WTC11 (cell line): ENCODE measurements around the gene MAB21L4. TPM values are rescaled to one million over a fixed set of nuclear protein-coding genes. Genes with fewer than 3 reads are reported as not detected.

Experiments used
- ATAC-seq: fragments of 200-7000 bp; cut with Tn5 transposase; 2 replicates; pipeline ENCODE4 v1.10.0; 2021; ENCODE audit warnings: mild to moderate bottlenecking, moderate library complexity
- CTCF ChIA-PET: fragments of 300-600 bp; sonication (Branson Sonifier 250); formaldehyde crosslinking; loops from one replicate; lab custom pipeline; 2021; ENCODE audit warnings: antibody characterized with exemption; lab: Charles Lee
- POLR2A ChIA-PET: fragments of 350-600 bp; sonication (Branson Sonifier 250); formaldehyde crosslinking; loops from one replicate; lab custom pipeline; 2021; ENCODE audit warnings: antibody characterized with exemption; lab: Charles Lee
- DNase-seq: peaks from one replicate; pipeline ENCODE4 v3.0.0; 2021; ENCODE audit warnings: low spot score
- H3K27ac Mint-ChIP-seq: 2 replicates; pipeline ENCODE4 v1.8.0; 2021; ENCODE audit warnings: mixed read lengths
- H3K27me3 Mint-ChIP-seq: 2 replicates; pipeline ENCODE4 v1.8.0; 2021; ENCODE audit warnings: low read depth, mild to moderate bottlenecking, moderate library complexity, mixed read lengths
- H3K36me3 Mint-ChIP-seq: 2 replicates; pipeline ENCODE4 v1.8.0; 2021; ENCODE audit warnings: mixed read lengths
- H3K4me1 Mint-ChIP-seq: 2 replicates; pipeline ENCODE4 v1.8.0; 2022; ENCODE audit warnings: mixed read lengths
- H3K4me3 Mint-ChIP-seq: 2 replicates; pipeline ENCODE4 v1.8.0; 2021; ENCODE audit warnings: mild to moderate bottlenecking, moderate library complexity, mixed read lengths
- H3K9me3 Mint-ChIP-seq: 2 replicates; pipeline ENCODE4 v1.8.0; 2021; ENCODE audit warnings: mixed read lengths
- CREM ChIP-seq: sonication (generic); formaldehyde crosslinking; IDR thresholded peaks from 2 replicates; pipeline ENCODE4 v1.8.1; 2022; ENCODE audit warnings: mild to moderate bottlenecking, missing genetic modification reagents, moderate library complexity
- EMX1 ChIP-seq: fragments of 250-450 bp; sonication (Bioruptor Pico); IDR thresholded peaks from 2 replicates; pipeline ENCODE4 v1.8.0; 2021; ENCODE audit warnings: mild to moderate bottlenecking
- ESRRA ChIP-seq: sonication (generic); formaldehyde crosslinking; IDR thresholded peaks from 2 replicates; pipeline ENCODE4 v1.8.1; 2022; ENCODE audit warnings: mild to moderate bottlenecking, missing genetic modification reagents, borderline replicate concordance
- ETV6 ChIP-seq: sonication (generic); formaldehyde crosslinking; IDR thresholded peaks from 2 replicates; pipeline ENCODE4 v1.8.1; 2022; ENCODE audit warnings: mild to moderate bottlenecking, missing genetic modification reagents
- FOXJ3 ChIP-seq: sonication (generic); formaldehyde crosslinking; IDR thresholded peaks from 2 replicates; pipeline ENCODE4 v1.9.0; 2021; ENCODE audit warnings: missing genetic modification reagents, mild to moderate bottlenecking, borderline replicate concordance
- GABPB1 ChIP-seq: sonication (generic); formaldehyde crosslinking; IDR thresholded peaks from 2 replicates; pipeline ENCODE4 v1.8.1; 2023; ENCODE audit warnings: mild to moderate bottlenecking, missing genetic modification reagents
- HMGA2 ChIP-seq: fragments of 250-450 bp; sonication (Bioruptor Pico); IDR thresholded peaks from 2 replicates; pipeline ENCODE4 v1.4.0; 2021; ENCODE audit warnings: mild to moderate bottlenecking, moderate library complexity
- MXD4 ChIP-seq: fragments of 250-450 bp; sonication (Bioruptor Pico); IDR thresholded peaks from 2 replicates; pipeline ENCODE4 v1.8.0; 2021; ENCODE audit warnings: mild to moderate bottlenecking, moderate library complexity, borderline replicate concordance
- NR1H2 ChIP-seq: sonication (generic); formaldehyde crosslinking; IDR thresholded peaks from 2 replicates; pipeline ENCODE4 v1.9.0; 2021; ENCODE audit warnings: mild to moderate bottlenecking, moderate library complexity, missing genetic modification reagents
- NR2C2 ChIP-seq: sonication (generic); formaldehyde crosslinking; IDR thresholded peaks from 2 replicates; pipeline ENCODE4 v1.8.0; 2022; ENCODE audit warnings: mild to moderate bottlenecking, missing genetic modification reagents
- OVOL2 ChIP-seq: fragments of 250-450 bp; sonication (Bioruptor Pico); IDR thresholded peaks from 2 replicates; pipeline ENCODE4 v1.9.0; 2021; ENCODE audit warnings: mild to moderate bottlenecking, borderline replicate concordance
- SMAD3 ChIP-seq: sonication (generic); formaldehyde crosslinking; IDR thresholded peaks from 2 replicates; pipeline ENCODE4 v1.8.0; 2022; ENCODE audit warnings: missing genetic modification reagents, mild to moderate bottlenecking, borderline replicate concordance
- TEAD4 ChIP-seq: sonication (generic); formaldehyde crosslinking; IDR thresholded peaks from 2 replicates; pipeline ENCODE4 v1.8.0; 2022; ENCODE audit warnings: mild to moderate bottlenecking, missing genetic modification reagents
- TP53 ChIP-seq: sonication (generic); formaldehyde crosslinking; IDR thresholded peaks from 2 replicates; pipeline ENCODE4 v1.8.1; 2023; ENCODE audit warnings: mild to moderate bottlenecking, missing genetic modification reagents
- ZBTB21 ChIP-seq: sonication (generic); formaldehyde crosslinking; IDR thresholded peaks from 2 replicates; pipeline ENCODE4 v1.8.1; 2023; ENCODE audit warnings: mild to moderate bottlenecking, missing genetic modification reagents, borderline replicate concordance
- ZNF263 ChIP-seq: sonication (generic); formaldehyde crosslinking; IDR thresholded peaks from 2 replicates; pipeline ENCODE4 v1.8.1; 2022; ENCODE audit warnings: low read depth, mild to moderate bottlenecking, moderate library complexity, missing genetic modification reagents
- ZNF317 ChIP-seq: sonication (generic); formaldehyde crosslinking; IDR thresholded peaks from 2 replicates; pipeline ENCODE4 v1.8.1; 2023; ENCODE audit warnings: low read depth, mild to moderate bottlenecking, moderate library complexity, missing genetic modification reagents, borderline replicate concordance
- ZNF396 ChIP-seq: fragments of 250-450 bp; sonication (Bioruptor Pico); IDR thresholded peaks from 2 replicates; pipeline ENCODE4 v1.8.0; 2021; ENCODE audit warnings: mild to moderate bottlenecking, moderate library complexity, borderline replicate concordance
- total RNA-seq: library from RNA; stranded (reverse); gene quantifications from 3 replicates; pipeline ENCODE4 v1.2.3, GENCODE V29; 2021
- TF ChIP-seq, protein P1 (sequence below): sonication (generic); formaldehyde crosslinking; IDR thresholded peaks from 2 replicates; pipeline ENCODE4 v1.8.0; 2022; ENCODE audit warnings: missing genetic modification reagents
- TF ChIP-seq, protein P2 (sequence below): fragments of 250-450 bp; sonication (Bioruptor Pico); IDR thresholded peaks from 2 replicates; pipeline ENCODE4 v1.9.0; 2021; ENCODE audit warnings: mild to moderate bottlenecking
- TF ChIP-seq, protein P3 (sequence below): sonication (generic); formaldehyde crosslinking; IDR thresholded peaks from 2 replicates; pipeline ENCODE4 v1.8.1; 2022; ENCODE audit warnings: low read depth, mild to moderate bottlenecking, moderate library complexity, missing genetic modification reagents, borderline replicate concordance
- TF ChIP-seq, protein P4 (sequence below): sonication (generic); formaldehyde crosslinking; IDR thresholded peaks from 2 replicates; pipeline ENCODE4 v1.8.0; 2022; ENCODE audit warnings: mild to moderate bottlenecking, missing genetic modification reagents
- TF ChIP-seq, protein P5 (sequence below): fragments of 250-450 bp; sonication (Bioruptor Pico); IDR thresholded peaks from 2 replicates; pipeline ENCODE4 v1.8.0; 2021; ENCODE audit warnings: mild to moderate bottlenecking

Gene MAB21L4
- total RNA-seq, 1 experiment from 2014 or later: not detected

DNA sequence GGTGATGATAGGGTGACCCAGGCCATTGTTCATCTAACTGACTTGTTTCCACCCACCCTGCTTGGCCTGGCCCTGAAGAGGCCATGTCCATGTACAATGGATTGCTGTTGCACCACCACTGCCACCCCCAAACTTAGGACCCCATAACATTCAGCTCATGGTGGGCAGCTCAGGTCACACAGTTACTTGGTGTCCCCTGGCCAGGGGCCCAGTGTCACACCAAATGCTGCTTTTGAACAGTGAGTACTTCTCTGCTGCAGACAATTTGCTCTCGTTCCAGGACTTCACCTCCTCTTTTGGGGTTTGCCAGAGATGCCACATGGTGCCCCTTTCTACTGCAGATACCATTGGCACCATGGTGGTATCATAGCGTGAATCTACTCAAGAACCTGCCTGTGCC, 11.7 kb downstream of the MAB21L4 start (continued):
- TF ChIP-seq, protein P1, sequence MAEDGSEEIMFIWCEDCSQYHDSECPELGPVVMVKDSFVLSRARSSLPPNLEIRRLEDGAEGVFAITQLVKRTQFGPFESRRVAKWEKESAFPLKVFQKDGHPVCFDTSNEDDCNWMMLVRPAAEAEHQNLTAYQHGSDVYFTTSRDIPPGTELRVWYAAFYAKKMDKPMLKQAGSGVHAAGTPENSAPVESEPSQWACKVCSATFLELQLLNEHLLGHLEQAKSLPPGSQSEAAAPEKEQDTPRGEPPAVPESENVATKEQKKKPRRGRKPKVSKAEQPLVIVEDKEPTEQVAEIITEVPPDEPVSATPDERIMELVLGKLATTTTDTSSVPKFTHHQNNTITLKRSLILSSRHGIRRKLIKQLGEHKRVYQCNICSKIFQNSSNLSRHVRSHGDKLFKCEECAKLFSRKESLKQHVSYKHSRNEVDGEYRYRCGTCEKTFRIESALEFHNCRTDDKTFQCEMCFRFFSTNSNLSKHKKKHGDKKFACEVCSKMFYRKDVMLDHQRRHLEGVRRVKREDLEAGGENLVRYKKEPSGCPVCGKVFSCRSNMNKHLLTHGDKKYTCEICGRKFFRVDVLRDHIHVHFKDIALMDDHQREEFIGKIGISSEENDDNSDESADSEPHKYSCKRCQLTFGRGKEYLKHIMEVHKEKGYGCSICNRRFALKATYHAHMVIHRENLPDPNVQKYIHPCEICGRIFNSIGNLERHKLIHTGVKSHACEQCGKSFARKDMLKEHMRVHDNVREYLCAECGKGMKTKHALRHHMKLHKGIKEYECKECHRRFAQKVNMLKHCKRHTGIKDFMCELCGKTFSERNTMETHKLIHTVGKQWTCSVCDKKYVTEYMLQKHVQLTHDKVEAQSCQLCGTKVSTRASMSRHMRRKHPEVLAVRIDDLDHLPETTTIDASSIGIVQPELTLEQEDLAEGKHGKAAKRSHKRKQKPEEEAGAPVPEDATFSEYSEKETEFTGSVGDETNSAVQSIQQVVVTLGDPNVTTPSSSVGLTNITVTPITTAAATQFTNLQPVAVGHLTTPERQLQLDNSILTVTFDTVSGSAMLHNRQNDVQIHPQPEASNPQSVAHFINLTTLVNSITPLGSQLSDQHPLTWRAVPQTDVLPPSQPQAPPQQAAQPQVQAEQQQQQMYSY (CRISPR knock-in tag): no peak
- no peak for TF ChIP-seq NR1H2 (CRISPR knock-in tag)
- TF ChIP-seq EMX1 (CRISPR knock-in tag): no peak
- no peak for TF ChIP-seq HMGA2 (CRISPR knock-in tag)
- TF ChIP-seq, protein P2, sequence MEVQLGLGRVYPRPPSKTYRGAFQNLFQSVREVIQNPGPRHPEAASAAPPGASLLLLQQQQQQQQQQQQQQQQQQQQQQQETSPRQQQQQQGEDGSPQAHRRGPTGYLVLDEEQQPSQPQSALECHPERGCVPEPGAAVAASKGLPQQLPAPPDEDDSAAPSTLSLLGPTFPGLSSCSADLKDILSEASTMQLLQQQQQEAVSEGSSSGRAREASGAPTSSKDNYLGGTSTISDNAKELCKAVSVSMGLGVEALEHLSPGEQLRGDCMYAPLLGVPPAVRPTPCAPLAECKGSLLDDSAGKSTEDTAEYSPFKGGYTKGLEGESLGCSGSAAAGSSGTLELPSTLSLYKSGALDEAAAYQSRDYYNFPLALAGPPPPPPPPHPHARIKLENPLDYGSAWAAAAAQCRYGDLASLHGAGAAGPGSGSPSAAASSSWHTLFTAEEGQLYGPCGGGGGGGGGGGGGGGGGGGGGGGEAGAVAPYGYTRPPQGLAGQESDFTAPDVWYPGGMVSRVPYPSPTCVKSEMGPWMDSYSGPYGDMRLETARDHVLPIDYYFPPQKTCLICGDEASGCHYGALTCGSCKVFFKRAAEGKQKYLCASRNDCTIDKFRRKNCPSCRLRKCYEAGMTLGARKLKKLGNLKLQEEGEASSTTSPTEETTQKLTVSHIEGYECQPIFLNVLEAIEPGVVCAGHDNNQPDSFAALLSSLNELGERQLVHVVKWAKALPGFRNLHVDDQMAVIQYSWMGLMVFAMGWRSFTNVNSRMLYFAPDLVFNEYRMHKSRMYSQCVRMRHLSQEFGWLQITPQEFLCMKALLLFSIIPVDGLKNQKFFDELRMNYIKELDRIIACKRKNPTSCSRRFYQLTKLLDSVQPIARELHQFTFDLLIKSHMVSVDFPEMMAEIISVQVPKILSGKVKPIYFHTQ (CRISPR knock-in tag): no peak
- TF ChIP-seq, protein P3, sequence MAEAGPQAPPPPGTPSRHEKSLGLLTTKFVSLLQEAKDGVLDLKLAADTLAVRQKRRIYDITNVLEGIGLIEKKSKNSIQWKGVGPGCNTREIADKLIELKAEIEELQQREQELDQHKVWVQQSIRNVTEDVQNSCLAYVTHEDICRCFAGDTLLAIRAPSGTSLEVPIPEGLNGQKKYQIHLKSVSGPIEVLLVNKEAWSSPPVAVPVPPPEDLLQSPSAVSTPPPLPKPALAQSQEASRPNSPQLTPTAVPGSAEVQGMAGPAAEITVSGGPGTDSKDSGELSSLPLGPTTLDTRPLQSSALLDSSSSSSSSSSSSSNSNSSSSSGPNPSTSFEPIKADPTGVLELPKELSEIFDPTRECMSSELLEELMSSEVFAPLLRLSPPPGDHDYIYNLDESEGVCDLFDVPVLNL (CRISPR knock-in tag): no peak
- TF ChIP-seq ZBTB21 (CRISPR knock-in tag): no peak
- TF ChIP-seq ESRRA: no peak
- TF ChIP-seq ZNF396: no peak
- no peak for TF ChIP-seq TP53 (CRISPR knock-in tag)
- no peak for TF ChIP-seq MXD4 (CRISPR knock-in tag)
- no peak for TF ChIP-seq SMAD3 (CRISPR knock-in tag)

DNA sequence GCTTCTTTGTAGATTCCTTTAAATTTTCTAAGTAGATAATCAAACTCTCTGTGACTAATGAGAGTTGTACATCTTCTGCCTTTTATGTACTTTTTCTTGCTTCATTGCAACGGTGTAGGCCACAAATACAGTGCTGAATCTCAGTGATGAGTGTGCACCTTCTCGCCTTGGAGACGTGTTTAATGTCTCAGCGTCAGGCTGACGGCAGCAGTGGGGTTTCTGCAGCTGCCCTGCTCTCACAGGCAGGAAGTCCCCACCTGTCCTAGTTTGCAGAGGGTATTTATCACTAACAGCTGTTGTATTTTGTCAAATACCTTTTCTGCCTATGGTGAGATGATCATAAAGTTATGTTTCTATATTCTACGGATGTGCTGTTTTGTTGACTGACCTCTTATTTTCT, 14.0 kb downstream of the MAB21L4 start:
- Mint-ChIP-seq H3K9me3 (no peaks in the 10 kb centered on the region), H3K27me3 (no peaks in the 10 kb centered on the region), H3K4me1 (no peaks in the 10 kb centered on the region), H3K36me3 (no peaks in the 10 kb centered on the region), H3K4me3 (no peak overlapping the region), H3K27ac (no peak overlapping the region)
- ATAC-seq (no peak), DNase-seq (no peak)
- ChIA-PET CTCF (interaction anchor here (1.2 to 1.5 kb wide), 2 partner anchors 31 to 33 kb away, joined by 3 to 4 read pairs; no protein-coding TSS in a partner anchor), POLR2A (no interaction called here)
- TF ChIP-seq CREM (CRISPR knock-in tag): no peak

DNA sequence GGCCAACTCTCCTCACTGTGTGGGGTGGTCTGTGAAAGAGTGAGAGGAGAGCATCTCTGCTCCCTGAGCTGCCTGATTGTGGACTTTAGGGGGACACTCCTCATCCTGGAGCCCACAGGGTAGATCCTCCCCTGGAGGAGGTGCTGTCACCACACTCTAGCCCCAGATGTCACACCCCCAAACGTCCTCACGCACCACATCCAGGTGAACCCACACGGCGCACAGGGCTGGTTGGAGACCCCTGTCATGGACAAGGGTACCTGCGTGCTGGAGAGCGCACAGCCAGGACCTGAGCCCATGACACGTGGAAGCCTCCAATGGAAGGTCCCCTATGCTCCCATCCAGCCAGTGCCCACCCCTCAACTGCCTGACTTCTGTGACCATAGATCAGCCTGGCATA, 16.9 kb downstream of the MAB21L4 start:
- H3K27ac Mint-ChIP-seq: no peak overlapping the region
- no peaks in the 10 kb centered on the region for H3K9me3 Mint-ChIP-seq
- H3K36me3 Mint-ChIP-seq: no peaks in the 10 kb centered on the region
- ATAC-seq (no peak), DNase-seq (no peak)
- ChIA-PET CTCF (no interaction called here), POLR2A (no interaction called here)
- H3K27me3 Mint-ChIP-seq: no peaks in the 10 kb centered on the region
- no peaks in the 10 kb centered on the region for H3K4me1 Mint-ChIP-seq
- H3K4me3 Mint-ChIP-seq: no peak overlapping the region
- TF ChIP-seq OVOL2 (CRISPR knock-in tag) (no peak), NR2C2 (CRISPR knock-in tag) (no peak), ZNF317 (CRISPR knock-in tag) (no peak), ETV6 (CRISPR knock-in tag) (no peak), EMX1 (CRISPR knock-in tag) (no peak), TEAD4 (CRISPR knock-in tag) (no peak), HMGA2 (CRISPR knock-in tag) (no peak), ZNF263 (CRISPR knock-in tag) (no peak), CREM (CRISPR knock-in tag) (no peak), GABPB1 (CRISPR knock-in tag) (no peak), FOXJ3 (CRISPR knock-in tag) (no peak)
- TF ChIP-seq, protein P4, sequence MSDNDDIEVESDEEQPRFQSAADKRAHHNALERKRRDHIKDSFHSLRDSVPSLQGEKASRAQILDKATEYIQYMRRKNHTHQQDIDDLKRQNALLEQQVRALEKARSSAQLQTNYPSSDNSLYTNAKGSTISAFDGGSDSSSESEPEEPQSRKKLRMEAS (CRISPR knock-in tag): no peak
- TF ChIP-seq, protein P5, sequence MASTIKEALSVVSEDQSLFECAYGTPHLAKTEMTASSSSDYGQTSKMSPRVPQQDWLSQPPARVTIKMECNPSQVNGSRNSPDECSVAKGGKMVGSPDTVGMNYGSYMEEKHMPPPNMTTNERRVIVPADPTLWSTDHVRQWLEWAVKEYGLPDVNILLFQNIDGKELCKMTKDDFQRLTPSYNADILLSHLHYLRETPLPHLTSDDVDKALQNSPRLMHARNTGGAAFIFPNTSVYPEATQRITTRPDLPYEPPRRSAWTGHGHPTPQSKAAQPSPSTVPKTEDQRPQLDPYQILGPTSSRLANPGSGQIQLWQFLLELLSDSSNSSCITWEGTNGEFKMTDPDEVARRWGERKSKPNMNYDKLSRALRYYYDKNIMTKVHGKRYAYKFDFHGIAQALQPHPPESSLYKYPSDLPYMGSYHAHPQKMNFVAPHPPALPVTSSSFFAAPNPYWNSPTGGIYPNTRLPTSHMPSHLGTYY (CRISPR knock-in tag): no peak
